ENCODE data around the gene LPAR3. TPM values are rescaled to one million over a fixed set of nuclear protein-coding genes. Genes with fewer than 3 reads are reported as not detected.
A peak's percentile ranks its signal among the peaks of the same experiment; 100 is the strongest.

The LPAR3 gene
- total and polyA plus RNA-seq, 2 experiments from 2014 or later: 0.18 to 2.7 TPM

DNA sequence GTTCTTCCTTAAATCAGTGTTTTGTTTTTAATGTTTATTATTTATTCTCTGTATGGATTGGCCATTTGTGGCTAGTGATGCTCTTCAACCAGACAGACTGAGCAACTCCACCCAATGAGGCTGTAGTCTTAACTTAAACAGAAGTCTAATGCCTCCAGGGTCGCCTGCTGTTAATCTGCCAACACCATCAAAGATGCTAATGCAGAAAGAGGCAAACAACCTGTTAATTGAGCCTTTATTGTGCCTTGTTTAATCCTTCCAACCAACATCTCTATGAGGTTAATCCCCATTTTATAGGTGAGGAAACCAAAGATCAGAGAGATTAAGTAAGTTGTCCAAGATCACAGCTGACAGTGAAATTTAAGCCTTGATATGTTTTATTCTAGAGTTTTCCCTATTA, 123.4 kb downstream of the LPAR3 start:
- no peaks in the 10 kb centered on the region for H3K4me1 ChIP-seq (ENCODE audit: insufficient read depth)
- TF ChIP-seq EZH2phosphoT487 (IDR thresholded peaks at IDR 0.05; ENCODE audit: low read depth, severe bottlenecking, unreplicated experiment) (no peak), EZH2 (IDR thresholded peaks at IDR 0.05; ENCODE audit: borderline replicate concordance) (no peak)
- TF ChIP-seq, protein P1, sequence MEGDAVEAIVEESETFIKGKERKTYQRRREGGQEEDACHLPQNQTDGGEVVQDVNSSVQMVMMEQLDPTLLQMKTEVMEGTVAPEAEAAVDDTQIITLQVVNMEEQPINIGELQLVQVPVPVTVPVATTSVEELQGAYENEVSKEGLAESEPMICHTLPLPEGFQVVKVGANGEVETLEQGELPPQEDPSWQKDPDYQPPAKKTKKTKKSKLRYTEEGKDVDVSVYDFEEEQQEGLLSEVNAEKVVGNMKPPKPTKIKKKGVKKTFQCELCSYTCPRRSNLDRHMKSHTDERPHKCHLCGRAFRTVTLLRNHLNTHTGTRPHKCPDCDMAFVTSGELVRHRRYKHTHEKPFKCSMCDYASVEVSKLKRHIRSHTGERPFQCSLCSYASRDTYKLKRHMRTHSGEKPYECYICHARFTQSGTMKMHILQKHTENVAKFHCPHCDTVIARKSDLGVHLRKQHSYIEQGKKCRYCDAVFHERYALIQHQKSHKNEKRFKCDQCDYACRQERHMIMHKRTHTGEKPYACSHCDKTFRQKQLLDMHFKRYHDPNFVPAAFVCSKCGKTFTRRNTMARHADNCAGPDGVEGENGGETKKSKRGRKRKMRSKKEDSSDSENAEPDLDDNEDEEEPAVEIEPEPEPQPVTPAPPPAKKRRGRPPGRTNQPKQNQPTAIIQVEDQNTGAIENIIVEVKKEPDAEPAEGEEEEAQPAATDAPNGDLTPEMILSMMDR (IDR thresholded peaks at IDR 0.05; ENCODE audit: poor library complexity): no peak
- H3K27me3 ChIP-seq: no peaks in the 10 kb centered on the region
- H3K27ac ChIP-seq: no peak overlapping the region
- H3K4me3 ChIP-seq: no peak overlapping the region
- no peaks in the 10 kb centered on the region for H3K9me3 ChIP-seq (ENCODE audit: low read depth)
- H2AFZ ChIP-seq: no peak overlapping the region
- no peaks in the 10 kb centered on the region for H3K36me3 ChIP-seq (replicated peaks; ENCODE audit: insufficient read depth, low read depth)
- no peak overlapping the region for H3K4me2 ChIP-seq
- DNase-seq (ENCODE audit: low spot score): no peak
- no peaks in the 10 kb centered on the region for H4K20me1 ChIP-seq (ENCODE audit: insufficient read depth, poor library complexity, severe bottlenecking)
- no peaks in the 10 kb centered on the region for H3K9me2 ChIP-seq (replicated peaks; ENCODE audit: insufficient read depth)
- WGBS (ENCODE audit: low lambda C conversion rate, missing lambda C conversion rate): 42% methylated on average over 1 of the region's 1 CpG
- no peaks in the 10 kb centered on the region for H3K79me2 ChIP-seq

DNA sequence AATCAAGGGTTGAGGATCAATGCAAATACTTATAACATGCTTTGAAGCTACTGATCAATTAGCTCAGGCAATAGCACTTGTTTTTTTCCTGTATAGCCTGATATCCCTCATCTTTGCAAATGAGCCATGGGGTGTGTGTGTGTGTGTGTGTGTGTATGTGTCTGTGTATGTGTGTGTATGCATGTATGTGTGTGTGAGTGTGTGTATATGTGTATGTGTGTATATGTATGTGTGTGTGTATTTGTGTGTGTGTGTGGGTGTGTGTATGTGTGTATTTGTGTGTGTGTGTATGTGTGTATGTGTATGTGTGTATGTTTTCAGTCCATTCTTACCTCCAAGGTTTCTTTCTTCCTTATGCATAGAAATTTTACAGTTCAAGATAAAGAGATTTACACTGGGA, 124.4 kb downstream of the LPAR3 start:
- TF ChIP-seq, protein P1 (IDR thresholded peaks at IDR 0.05; ENCODE audit: poor library complexity): no peak
- no peak for TF ChIP-seq EZH2 (IDR thresholded peaks at IDR 0.05; ENCODE audit: borderline replicate concordance)
- no peak for TF ChIP-seq EZH2phosphoT487 (IDR thresholded peaks at IDR 0.05; ENCODE audit: low read depth, severe bottlenecking, unreplicated experiment)
- Histone ChIP-seq H3K9me3 (ENCODE audit: low read depth) (no peaks in the 10 kb centered on the region), H3K27ac (no peak overlapping the region), H3K9me2 (replicated peaks; ENCODE audit: insufficient read depth) (no peaks in the 10 kb centered on the region), H3K4me1 (ENCODE audit: insufficient read depth) (no peaks in the 10 kb centered on the region), H2AFZ (no peak overlapping the region), H4K20me1 (ENCODE audit: insufficient read depth, poor library complexity, severe bottlenecking) (no peaks in the 10 kb centered on the region), H3K36me3 (replicated peaks; ENCODE audit: insufficient read depth, low read depth) (no peaks in the 10 kb centered on the region), H3K79me2 (no peaks in the 10 kb centered on the region), H3K27me3 (no peaks in the 10 kb centered on the region), H3K4me3 (no peak overlapping the region), H3K4me2 (no peak overlapping the region)
- no peak for DNase-seq (ENCODE audit: low spot score)

DNA sequence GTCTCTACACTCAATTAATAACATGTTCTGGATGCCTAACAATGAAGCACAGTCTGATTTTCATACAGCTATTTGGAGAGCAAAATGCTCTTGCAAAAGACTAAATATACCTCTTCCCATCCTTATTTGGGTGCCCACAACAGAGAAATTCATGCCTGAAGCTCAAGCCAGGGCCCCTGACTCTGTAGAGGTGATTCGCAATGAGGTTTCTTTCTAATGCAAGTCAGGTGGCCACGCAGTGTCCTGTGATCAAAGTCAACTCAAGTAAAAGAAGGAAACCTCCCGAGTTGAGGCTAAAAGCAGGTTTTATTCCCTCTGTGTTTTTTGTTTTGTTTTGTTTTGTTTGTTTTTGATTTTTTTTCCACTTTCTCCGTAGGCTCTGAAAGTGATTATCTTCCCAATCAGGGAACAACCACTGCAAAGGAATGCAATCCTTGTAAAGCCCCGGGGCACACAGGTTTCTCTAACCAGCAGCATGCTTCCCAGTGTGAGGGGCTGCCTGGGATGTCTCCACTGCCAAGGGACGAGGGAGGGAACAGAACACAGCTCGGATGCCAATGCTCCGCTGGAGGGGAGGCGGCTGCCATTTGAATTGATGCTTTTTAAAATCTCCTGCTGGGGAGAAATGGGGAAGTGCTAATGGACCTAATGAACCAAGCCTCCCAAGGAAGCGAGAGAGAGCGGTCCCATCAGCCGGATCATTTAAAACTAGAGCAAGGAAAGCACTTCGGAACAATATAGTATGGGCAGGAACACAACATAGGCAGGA, 128.9 kb downstream of the LPAR3 start:
- Histone ChIP-seq H3K27ac (no peak overlapping the region), H3K9me3 (ENCODE audit: low read depth) (no peaks in the 10 kb centered on the region), H3K79me2 (no peaks in the 10 kb centered on the region), H3K9me2 (replicated peaks; ENCODE audit: insufficient read depth) (no peaks in the 10 kb centered on the region), H4K20me1 (ENCODE audit: insufficient read depth, poor library complexity, severe bottlenecking) (no peaks in the 10 kb centered on the region), H3K4me3 (no peak overlapping the region), H3K36me3 (replicated peaks; ENCODE audit: insufficient read depth, low read depth) (no peaks in the 10 kb centered on the region), H3K4me2 (peak overlapping the region; percentile 37), H2AFZ (no peak overlapping the region), H3K4me1 (ENCODE audit: insufficient read depth) (no peaks in the 10 kb centered on the region), H3K27me3 (no peaks in the 10 kb centered on the region)
- DNase-seq (ENCODE audit: low spot score): no peak
- TF ChIP-seq, protein P1 (IDR thresholded peaks at IDR 0.05; ENCODE audit: poor library complexity): no peak
- TF ChIP-seq EZH2phosphoT487 (IDR thresholded peaks at IDR 0.05; ENCODE audit: low read depth, severe bottlenecking, unreplicated experiment) (no peak), EZH2 (IDR thresholded peaks at IDR 0.05; ENCODE audit: borderline replicate concordance) (no peak)
- WGBS (ENCODE audit: low lambda C conversion rate, missing lambda C conversion rate): 25% methylated on average over 13 of the region's 13 CpGs

Data from hepatocyte (in vitro differentiated cells).